GM20431 (cell line): ENCODE measurements around the gene RASL11A.
"Not testable (repeated sequence)": the region's sequence is repeated elsewhere in the genome, so short reads cannot be mapped to it uniquely, and the experiment has no call there.

Experiments
- in situ Hi-C: fragments of 300-500 bp; cut with MseI, MboI; formaldehyde crosslinking; loops from one replicate; pipeline ENCODE4 v1.15.0; 2020; ENCODE audit warnings: low sequenced_read_pairs; ENCODE audit not compliant: unreplicated experiment

Gene RASL11A

GRCh38 chr13:27266917-27267316 is 3.7 kb upstream of the RASL11A start:
- in situ Hi-C loops, result no loop called here

GRCh38 chr13:27267596-27267995 is 3.0 kb upstream of the RASL11A start:
- in situ Hi-C loops, result no loop called here

- in situ Hi-C loops, result no loop called here
These were observed 1.4 kb upstream of the RASL11A start for GRCh38 chr13:27269114-27269665.

GRCh38 chr13:27271570-27272096 is 1.0 kb downstream of the RASL11A start:
- in situ Hi-C loops, result no loop called here

GRCh38 chr13:27273658-27274425 is 3.2 kb downstream of the RASL11A start:
- in situ Hi-C loops, result no loop called here

- in situ Hi-C loops, result no loop called here
These were observed 4.0 kb downstream of the RASL11A start for GRCh38 chr13:27274631-27275030.

- in situ Hi-C loops, result no loop called here
These were observed 5.6 kb downstream of the RASL11A start for GRCh38 chr13:27276188-27276587.

GRCh38 chr13:27279506-27279905 is 8.9 kb downstream of the RASL11A start:
- in situ Hi-C loops, result no loop called here

- in situ Hi-C loops, result no loop called here
These were observed 9.5 kb downstream of the RASL11A start for GRCh38 chr13:27280009-27280656.

- in situ Hi-C loops, result no loop called here
These were observed 10.2 kb downstream of the RASL11A start for GRCh38 chr13:27280841-27281240.

GRCh38 chr13:27281420-27281819 is 10.8 kb downstream of the RASL11A start:
- in situ Hi-C loops, result no loop called here

GRCh38 chr13:27283906-27284493 is 13.4 kb downstream of the RASL11A start:
- in situ Hi-C loops, result no loop called here

- in situ Hi-C loops, result no loop called here
These were observed 17.8 kb downstream of the RASL11A start for GRCh38 chr13:27288392-27288791.

GRCh38 chr13:27289011-27289665 is 18.5 kb downstream of the RASL11A start:
- in situ Hi-C loops, result no loop called here

- in situ Hi-C loops, result no loop called here
These were observed 20.1 kb downstream of the RASL11A start for GRCh38 chr13:27290715-27291114.

- in situ Hi-C loops, result not testable (repeated sequence)
These were observed 21.3 kb downstream of the RASL11A start for GRCh38 chr13:27291967-27292366.

- in situ Hi-C loops, result no loop called here
These were observed 22.6 kb downstream of the RASL11A start for GRCh38 chr13:27293076-27293691.

- in situ Hi-C loops, result no loop called here
These were observed 23.4 kb downstream of the RASL11A start for GRCh38 chr13:27293873-27294515.

GRCh38 chr13:27295096-27295495 is 24.5 kb downstream of the RASL11A start:
- in situ Hi-C loops, result no loop called here
